Immature natural killer cell (primary cell): ENCODE results near the gene C3orf52. TPM values are rescaled to one million over a fixed set of nuclear protein-coding genes. Genes with fewer than 3 reads are reported as not detected.

ENCODE experiments used
- DNase-seq, 3 donors: peaks; one replicate each; pipeline ENCODE4 v3.0.0; 2022; ENCODE audit warnings: mixed read lengths in 1 of 3
- H3K27ac Mint-ChIP-seq, 6 donors: one replicate each; pipeline ENCODE4 v1.8.0; 2020; ENCODE audit warnings: mixed read lengths in 6 of 6, mild to moderate bottlenecking in 5 of 6, inconsistent platforms in 4 of 6, moderate library complexity in 3 of 6
- H3K27me3 Mint-ChIP-seq, 3 donors: one replicate each; pipeline ENCODE4 v1.8.0; 2020 to 2021; ENCODE audit warnings: low read depth in 3 of 3, mild to moderate bottlenecking in 3 of 3, mixed read lengths in 3 of 3, moderate library complexity in 3 of 3, inconsistent platforms in 1 of 3
- H3K36me3 Mint-ChIP-seq, 3 donors: one replicate each; pipeline ENCODE4 v1.8.0; 2020; ENCODE audit warnings: mixed read lengths in 3 of 3, inconsistent platforms in 2 of 3, mild to moderate bottlenecking in 2 of 3
- H3K4me1 Mint-ChIP-seq, 2 donors: one replicate each; pipeline ENCODE4 v1.8.0; 2020; ENCODE audit warnings: inconsistent platforms in 2 of 2, mild to moderate bottlenecking in 2 of 2, mixed read lengths in 2 of 2, moderate library complexity in 1 of 2
- H3K4me3 Mint-ChIP-seq, 5 donors: one replicate each; pipeline ENCODE4 v1.8.0; 2020; ENCODE audit warnings: mild to moderate bottlenecking in 5 of 5, mixed read lengths in 5 of 5, inconsistent platforms in 3 of 5, moderate library complexity in 3 of 5
- H3K9me3 Mint-ChIP-seq, 6 donors: one replicate each; pipeline ENCODE4 v1.8.0; 2020; ENCODE audit warnings: mild to moderate bottlenecking in 6 of 6, mixed read lengths in 6 of 6, inconsistent platforms in 4 of 6, moderate library complexity in 3 of 6
- polyA plus RNA-seq, 3 donors: library from polyadenylated mRNA; unstranded; fragments of 300-500 nt; fragmentation: Illumina TruSeq; gene quantifications; one replicate each; pipeline ENCODE4 v1.2.3, GENCODE V29; 2021

Gene C3orf52
- polyA plus RNA-seq, 3 donors from 2014 or later, result 0.29 TPM; not detected in 2

- Mint-ChIP-seq H3K9me3 (no peaks in the 10 kb centered on the region), H3K27me3 (peaks cover 0 to 2% (median 1%) of the 10 kb centered on the region in 3 donors), H3K4me3 (no peak overlapping the region), H3K36me3 (no peaks in the 10 kb centered on the region), H3K27ac (no peak overlapping the region), H3K4me1 (peaks cover 32 to 34% of the 10 kb centered on the region in 2 donors)
- no peak for DNase-seq
These were observed 44.9 kb downstream of the C3orf52 start for GRCh38 chr3:112131111-112131510.

- peak overlapping the region in 1 of 5 donors; percentile 26 for H3K4me3 Mint-ChIP-seq
- no peak overlapping the region for H3K27ac Mint-ChIP-seq
- DNase-seq, result no peak
- no peaks in the 10 kb centered on the region for H3K9me3 Mint-ChIP-seq
- no peaks in the 10 kb centered on the region for H3K36me3 Mint-ChIP-seq
- H3K27me3 Mint-ChIP-seq, result peaks cover 0 to 2% (median 1%) of the 10 kb centered on the region in 3 donors
- H3K4me1 Mint-ChIP-seq, result peaks cover 23 to 24% of the 10 kb centered on the region in 2 donors
These were observed 45.9 kb downstream of the C3orf52 start for GRCh38 chr3:112132088-112132487.

GRCh38 chr3:112132554-112132953, 46.4 kb downstream of the C3orf52 start:
- no peak for DNase-seq
- no peaks in the 10 kb centered on the region for H3K36me3 Mint-ChIP-seq

GRCh38 chr3:112132975-112133448, 46.8 kb downstream of the C3orf52 start, which contains the start of gene GCSAM:
Gene GCSAM (minus strand): TSS chr3:112133248. CDS start chr3:112133120, 128 bp downstream.
- Mint-ChIP-seq H3K4me3 (peak within 1 kb of the TSS; percentile 43 to 80 (median 64)), H3K9me3 (no peaks in the 10 kb centered on the region), H3K27ac (peak within 1 kb of the TSS; percentile 22 to 80 (median 41)), H3K36me3 (no peaks in the 10 kb centered on the region), H3K4me1 (peaks cover 15% of the 10 kb centered on the region in 2 donors), H3K27me3 (peaks cover 0 to 2% (median 1%) of the 10 kb centered on the region in 3 donors)
- DNase-seq, result peak in 2 of 3 donors; percentile 12 to 17

More at GRCh38 chr3:112132554-112132953, 46.4 kb downstream of the C3orf52 start:
- Mint-ChIP-seq H3K27me3 (peaks cover 0 to 2% (median 1%) of the 10 kb centered on the region in 3 donors), H3K4me3 (peak overlapping the region in 4 of 5 donors; percentile 43 to 80 (median 60)), H3K4me1 (peaks cover 18 to 20% of the 10 kb centered on the region in 2 donors), H3K9me3 (no peaks in the 10 kb centered on the region), H3K27ac (peak overlapping the region in 3 of 6 donors; percentile 22 to 80 (median 24))

GRCh38 chr3:112133626-112134334, 47.6 kb downstream of the C3orf52 start:
- H3K27me3 Mint-ChIP-seq, result peaks cover 0 to 2% (median 1%) of the 10 kb centered on the region in 3 donors
- H3K4me1 Mint-ChIP-seq, result peaks cover 12 to 14% of the 10 kb centered on the region in 2 donors
- H3K4me3 Mint-ChIP-seq, result peak overlapping the region in 2 of 5 donors; percentile 64 to 80
- H3K27ac Mint-ChIP-seq, result peak overlapping the region in 1 of 6 donors; percentile 80
- DNase-seq, result no peak
- H3K36me3 Mint-ChIP-seq, result no peaks in the 10 kb centered on the region
- H3K9me3 Mint-ChIP-seq, result no peaks in the 10 kb centered on the region

GRCh38 chr3:112134335-112135124, 48.3 kb downstream of the C3orf52 start:
- no peaks in the 10 kb centered on the region for H3K9me3 Mint-ChIP-seq
- H3K4me3 Mint-ChIP-seq, result no peak overlapping the region
- DNase-seq, result no peak
- peaks cover 0 to 2% (median 1%) of the 10 kb centered on the region in 3 donors for H3K27me3 Mint-ChIP-seq
- H3K27ac Mint-ChIP-seq, result no peak overlapping the region
- H3K36me3 Mint-ChIP-seq, result no peaks in the 10 kb centered on the region
- peaks cover 12 to 14% of the 10 kb centered on the region in 2 donors for H3K4me1 Mint-ChIP-seq

GRCh38 chr3:112136046-112136445, 49.9 kb downstream of the C3orf52 start:
- Mint-ChIP-seq H3K4me1 (peaks cover 12 to 14% of the 10 kb centered on the region in 2 donors), H3K36me3 (no peaks in the 10 kb centered on the region), H3K9me3 (no peaks in the 10 kb centered on the region), H3K4me3 (no peak overlapping the region), H3K27ac (no peak overlapping the region), H3K27me3 (peaks cover 0 to 1% (median 0%) of the 10 kb centered on the region in 3 donors)
- no peak for DNase-seq

GRCh38 chr3:112136959-112137693, 50.9 kb downstream of the C3orf52 start:
- Mint-ChIP-seq H3K9me3 (no peaks in the 10 kb centered on the region), H3K4me1 (peaks cover 12 to 14% of the 10 kb centered on the region in 2 donors), H3K27me3 (peaks cover 0 to 1% (median 0%) of the 10 kb centered on the region in 3 donors), H3K4me3 (no peak overlapping the region), H3K27ac (no peak overlapping the region), H3K36me3 (no peaks in the 10 kb centered on the region)
- no peak for DNase-seq

GRCh38 chr3:112137781-112138180, 51.6 kb downstream of the C3orf52 start:
- no peak overlapping the region for H3K27ac Mint-ChIP-seq
- no peaks in the 10 kb centered on the region for H3K9me3 Mint-ChIP-seq
- no peak for DNase-seq
- peaks cover 0 to 1% (median 0%) of the 10 kb centered on the region in 3 donors for H3K27me3 Mint-ChIP-seq
- H3K4me3 Mint-ChIP-seq, result no peak overlapping the region
- H3K4me1 Mint-ChIP-seq, result peaks cover 10 to 14% of the 10 kb centered on the region in 2 donors
- H3K36me3 Mint-ChIP-seq, result no peaks in the 10 kb centered on the region

- H3K4me1 Mint-ChIP-seq, result peaks cover 4 to 8% of the 10 kb centered on the region in 2 donors
- peaks cover 0 to 3% (median 0%) of the 10 kb centered on the region in 3 donors for H3K36me3 Mint-ChIP-seq
- H3K9me3 Mint-ChIP-seq, result no peaks in the 10 kb centered on the region
- no peak for DNase-seq
- peaks cover 0 to 1% (median 0%) of the 10 kb centered on the region in 3 donors for H3K27me3 Mint-ChIP-seq
- no peak overlapping the region for H3K27ac Mint-ChIP-seq
- H3K4me3 Mint-ChIP-seq, result no peak overlapping the region
These were observed 52.2 kb downstream of the C3orf52 start for GRCh38 chr3:112138219-112138969.

GRCh38 chr3:112140584-112140983, 54.4 kb downstream of the C3orf52 start:
- H3K4me3 Mint-ChIP-seq, result no peak overlapping the region
- H3K27me3 Mint-ChIP-seq, result peaks cover 0 to 4% (median under 1%) of the 10 kb centered on the region in 3 donors
- DNase-seq, result no peak
- H3K9me3 Mint-ChIP-seq, result peaks cover 0 to 12% (median 2%) of the 10 kb centered on the region in 6 donors
- peaks cover 0 to 5% (median under 1%) of the 10 kb centered on the region in 3 donors for H3K36me3 Mint-ChIP-seq
- no peaks in the 10 kb centered on the region for H3K4me1 Mint-ChIP-seq
- no peak overlapping the region for H3K27ac Mint-ChIP-seq

GRCh38 chr3:112141293-112141692, 55.1 kb downstream of the C3orf52 start:
- peaks cover 0 to 4% (median 3%) of the 10 kb centered on the region in 3 donors for H3K27me3 Mint-ChIP-seq
- H3K36me3 Mint-ChIP-seq, result peaks cover 0 to 5% (median 5%) of the 10 kb centered on the region in 3 donors
- no peak overlapping the region for H3K4me3 Mint-ChIP-seq
- no peak overlapping the region for H3K27ac Mint-ChIP-seq
- DNase-seq, result no peak
- H3K9me3 Mint-ChIP-seq, result peaks cover 0 to 16% (median 4%) of the 10 kb centered on the region in 6 donors
- no peaks in the 10 kb centered on the region for H3K4me1 Mint-ChIP-seq
